Pancreas (tissue), 10 donors: ENCODE measurements around the gene SMARCB1. TPM values are rescaled to one million over a fixed set of nuclear protein-coding genes. Genes with fewer than 3 reads are reported as not detected.

ENCODE experiments used
- ATAC-seq, 4 donors: fragments of 200-7000 bp; cut with Tn5 transposase; one replicate each; pipeline versions ENCODE4 v1.8.0 to v1.9.1; 2020; ENCODE audit warnings: mild to moderate bottlenecking in 4 of 4, moderate library complexity in 4 of 4
- DNase-seq, 6 donors: peaks; one replicate each; pipeline ENCODE4 v3.0.0-alpha.2; 2020
- FAIRE-seq: peaks from 2 replicates; lab custom pipeline; 2012; peaks lifted over from hg19 to GRCh38; lab: Jason Lieb, UNC
- H3K27ac ChIP-seq, 4 donors: fragments of 200-600 bp; sonication (generic); 1 replicate in 3 of 4; 2 replicates in 1 of 4; pipeline versions ENCODE4 v1.5.0 to v1.8.0; 2020
- H3K27me3 ChIP-seq, 4 donors: fragments of 200-600 bp; one replicate each; pipeline ENCODE4 v1.8.0; 2021
- H3K36me3 ChIP-seq, 3 donors: fragments of 200-600 bp; sonication (generic) in 1 of 3; one replicate each; pipeline versions ENCODE4 v1.5.0 to v1.8.0; 2020 to 2021
- H3K4me1 ChIP-seq, 3 donors: fragments of 200-600 bp; one replicate each; pipeline ENCODE4 v1.8.0; 2021
- H3K4me3 ChIP-seq, 4 donors: fragments of 200-600 bp; sonication (generic) in 2 of 4; one replicate each; pipeline versions ENCODE4 v1.5.0 to v1.8.0; 2020 to 2021
- H3K9me3 ChIP-seq, 4 donors: fragments of 200-600 bp; one replicate each; pipeline ENCODE4 v1.8.0; 2021
- CTCF ChIP-seq, 4 donors: fragments of 200-600 bp; sonication (generic) in 3 of 4; IDR thresholded peaks; one replicate each; pipeline versions ENCODE4 v1.5.0 to v1.8.0; 2021; ENCODE audit warnings: antibody characterized with exemption in 4 of 4
- WGBS, 2 donors: extraction: QIAGEN DNeasy Blood & Tissue Kit; methylation state at CpG; one replicate each; pipeline ENCODE4 v1.1.7; 2013; 5-methylcytosine and 5-hydroxymethylcytosine counted together
- intact Hi-C, 3 donors: fragments of 100-400 bp; cut with DNase I; formaldehyde crosslinking; loops; one replicate each; pipeline versions ENCODE4 v1.11.1 to v1.14.2; 2022
- polyA plus RNA-seq, 2 donors: library from polyadenylated mRNA; stranded (reverse); fragments of 200-250 nt; gene quantifications; one replicate each; pipeline ENCODE4 v1.2.3, GENCODE V29; 2013
- total RNA-seq, 6 donors: library from RNA; stranded (reverse); fragmentation: NEBNext Ultra II Directional in 4 of 6; extraction: Animal tissue kit (Norgen Biotek cat#: 25700) in 4 of 6; gene quantifications; one replicate each; pipeline versions ENCODE4 v1.2.1 to v1.2.4, GENCODE V29; 2021 to 2023
- donor health status: healthy with polysubstance abuse.
- donor health status: DM: no; HTN: no; CAD: no; lungs with moderate emphysema.
- donor health status: DM: no; HTN: no; CAD: no.
- donor health status: control.
- donor health status: control.
- donor health status: Bipolar disorder and iron deficiency.
- donor health status: DM: yes; HTN: yes; CAD: no.
- donor health status: DM: no; HTN: no; CAD: no.
- donor health status: DM: no; HTN: no; CAD: no.
- donor health status: DM: yes; HTN: yes; CAD: no.

The SMARCB1 gene
- total and polyA plus RNA-seq, 8 donors: 25.2 to 37.1 (median 30.4) TPM

- no peak for TF ChIP-seq CTCF (IDR thresholded peaks at IDR 0.05)
- Histone ChIP-seq H3K9me3 (no peaks in the 10 kb centered on the region), H3K27ac (no peak overlapping the region), H3K27me3 (no peaks in the 10 kb centered on the region), H3K4me3 (no peak overlapping the region), H3K36me3 (no peaks in the 10 kb centered on the region), H3K4me1 (peaks cover 0 to 6% (median 5%) of the 10 kb centered on the region in 3 donors)
- FAIRE-seq (no peak), ATAC-seq (no peak), DNase-seq (no peak)
- intact Hi-C loops: no loop called here
- WGBS, 2 donors: 74 to 85% methylated on average over 2 of the region's 2 CpGs
These were observed 33.4 kb upstream of the SMARCB1 start for GRCh38 chr22:23753385-23753784.

GRCh38 chr22:23754220-23754919 lies 32.4 kb upstream of the SMARCB1 start, which contains the start of gene VPREB3:
TSS of gene VPREB3 (minus strand) at chr22:23754425. CDS start at chr22:23754363, 62 bp downstream.
- peaks cover 0 to 6% (median 5%) of the 10 kb centered on the region in 3 donors for H3K4me1 ChIP-seq
- no peak within 1 kb of the TSS for H3K4me3 ChIP-seq
- WGBS, 2 donors: 84% methylated on average over 14 of the region's 14 CpGs
- FAIRE-seq (no peak), ATAC-seq (no peak), DNase-seq (no peak)
- intact Hi-C loops: no loop called here
- no peaks in the 10 kb centered on the region for H3K9me3 ChIP-seq
- no peaks in the 10 kb centered on the region for H3K36me3 ChIP-seq
- no peaks in the 10 kb centered on the region for H3K27me3 ChIP-seq
- TF ChIP-seq CTCF (IDR thresholded peaks at IDR 0.05): no peak
- no peak within 1 kb of the TSS for H3K27ac ChIP-seq

- no peak for ATAC-seq
- intact Hi-C loops: no loop called here
- no peak overlapping the region for H3K27ac ChIP-seq
- no peak for TF ChIP-seq CTCF (IDR thresholded peaks at IDR 0.05)
- no peaks in the 10 kb centered on the region for H3K9me3 ChIP-seq
- no peak overlapping the region for H3K4me3 ChIP-seq
- H3K36me3 ChIP-seq: no peaks in the 10 kb centered on the region
- no peaks in the 10 kb centered on the region for H3K27me3 ChIP-seq
- no peak for FAIRE-seq
- DNase-seq: no peak
- 72 to 76% methylated on average over 6 of the region's 6 CpGs for WGBS, 2 donors
- H3K4me1 ChIP-seq: peaks cover 0 to 1% (median 0%) of the 10 kb centered on the region in 3 donors
These were observed 31.7 kb upstream of the SMARCB1 start for GRCh38 chr22:23754980-23755636.

- H3K9me3 ChIP-seq: no peaks in the 10 kb centered on the region
- no peak for FAIRE-seq
- DNase-seq: no peak
- no peaks in the 10 kb centered on the region for H3K27me3 ChIP-seq
- intact Hi-C loops: no loop called here
- WGBS, 2 donors: 74 to 81% methylated on average over 8 of the region's 8 CpGs
- H3K4me1 ChIP-seq: no peaks in the 10 kb centered on the region
- no peak for TF ChIP-seq CTCF (IDR thresholded peaks at IDR 0.05)
- ATAC-seq: no peak
- no peaks in the 10 kb centered on the region for H3K36me3 ChIP-seq
- no peak overlapping the region for H3K27ac ChIP-seq
- H3K4me3 ChIP-seq: no peak overlapping the region
These were observed 31.1 kb upstream of the SMARCB1 start for GRCh38 chr22:23755711-23756110.

GRCh38 chr22:23756891-23757290 lies 29.9 kb upstream of the SMARCB1 start:
- H3K4me3 ChIP-seq: no peak overlapping the region
- DNase-seq (no peak), FAIRE-seq (no peak), ATAC-seq (no peak)
- H3K9me3 ChIP-seq: no peaks in the 10 kb centered on the region
- WGBS, 2 donors: 44 to 62% methylated on average over 3 to 4 of the region's 4 CpGs
- H3K27me3 ChIP-seq: no peaks in the 10 kb centered on the region
- no peak for TF ChIP-seq CTCF (IDR thresholded peaks at IDR 0.05)
- H3K27ac ChIP-seq: no peak overlapping the region
- no peaks in the 10 kb centered on the region for H3K36me3 ChIP-seq
- no peaks in the 10 kb centered on the region for H3K4me1 ChIP-seq
- intact Hi-C loops: no loop called here
